Calu3 (cell line): ENCODE measurements around the gene PLA2G2D. TPM values are rescaled to one million over a fixed set of nuclear protein-coding genes. Genes with fewer than 3 reads are reported as not detected.

ENCODE experiments used
- BruUV-seq: library from RNA; stranded (reverse); fragments of 400-500 nt; replicated peaks from 2 replicates; lab custom pipeline; 2021; lab: Mats Ljungman, UMichigan
- CTCF ChIA-PET: fragments of 300-600 bp; sonication (Branson Sonifier 250); formaldehyde crosslinking; loops from one replicate; lab custom pipeline; 2022; ENCODE audit warnings: antibody characterized with exemption; lab: Charles Lee
- DNase-seq: peaks from one replicate; pipeline ENCODE4 v3.0.0; 2022
- H3K27ac Mint-ChIP-seq: one replicate; pipeline ENCODE4 v1.8.0; 2022; ENCODE audit warnings: mixed read lengths; ENCODE audit not compliant: unreplicated experiment
- H3K27me3 Mint-ChIP-seq: one replicate; pipeline ENCODE4 v1.8.0; 2022; ENCODE audit warnings: mixed read lengths; ENCODE audit not compliant: unreplicated experiment
- H3K36me3 Mint-ChIP-seq: one replicate; pipeline ENCODE4 v1.8.0; 2022; ENCODE audit warnings: mild to moderate bottlenecking, moderate library complexity, mixed read lengths; ENCODE audit not compliant: insufficient read depth, unreplicated experiment
- H3K4me1 Mint-ChIP-seq: one replicate; pipeline ENCODE4 v1.8.0; 2022; ENCODE audit warnings: mild to moderate bottlenecking, low read depth, mixed read lengths; ENCODE audit not compliant: unreplicated experiment
- H3K4me3 Mint-ChIP-seq: one replicate; pipeline ENCODE4 v1.8.0; 2022; ENCODE audit warnings: mild to moderate bottlenecking, low read depth, moderate library complexity, mixed read lengths; ENCODE audit not compliant: unreplicated experiment
- H3K9me3 Mint-ChIP-seq: one replicate; pipeline ENCODE4 v1.8.0; 2022; ENCODE audit warnings: low read depth, mixed read lengths; ENCODE audit not compliant: unreplicated experiment
- intact Hi-C: fragments of 100-400 bp; cut with micrococcal nuclease; formaldehyde crosslinking; loops from one replicate; pipeline ENCODE4 v1.10.0; 2022; ENCODE audit not compliant: unreplicated experiment
- total RNA-seq: library from RNA; stranded (reverse); gene quantifications from 2 replicates; pipeline ENCODE4 v1.2.3, GENCODE V29; 2022
- TF ChIP-seq, protein P1 (sequence below): fragments of 200-600 bp; IDR thresholded peaks from one replicate; pipeline ENCODE4 v1.8.0; 2022; ENCODE audit warnings: antibody characterized with exemption; ENCODE audit not compliant: unreplicated experiment

Gene PLA2G2D
- total RNA-seq, 1 experiment from 2014 or later: not detected

DNA sequence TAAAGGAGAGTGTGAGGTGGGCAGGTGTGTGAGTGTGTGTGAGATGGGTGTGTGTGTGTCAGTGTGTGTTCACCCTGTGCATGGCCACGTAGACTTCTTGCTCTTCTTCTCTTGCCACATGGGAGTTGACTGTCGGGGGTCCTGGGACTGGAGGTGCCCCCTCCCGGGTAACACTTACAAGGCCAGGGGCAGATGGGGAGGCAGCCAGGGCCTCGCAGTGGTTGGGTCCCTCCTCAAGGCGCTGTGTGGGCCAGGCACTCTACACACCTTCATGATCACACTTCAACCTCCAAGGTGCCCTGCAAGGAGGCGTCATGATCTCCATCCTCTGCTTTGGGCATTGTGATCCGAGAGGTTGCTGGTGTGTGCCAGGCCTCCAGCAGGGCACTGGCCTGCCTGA is 22.1 kb upstream of the PLA2G2D start:
- intact Hi-C loops: no loop called here
- TF ChIP-seq, protein P1, sequence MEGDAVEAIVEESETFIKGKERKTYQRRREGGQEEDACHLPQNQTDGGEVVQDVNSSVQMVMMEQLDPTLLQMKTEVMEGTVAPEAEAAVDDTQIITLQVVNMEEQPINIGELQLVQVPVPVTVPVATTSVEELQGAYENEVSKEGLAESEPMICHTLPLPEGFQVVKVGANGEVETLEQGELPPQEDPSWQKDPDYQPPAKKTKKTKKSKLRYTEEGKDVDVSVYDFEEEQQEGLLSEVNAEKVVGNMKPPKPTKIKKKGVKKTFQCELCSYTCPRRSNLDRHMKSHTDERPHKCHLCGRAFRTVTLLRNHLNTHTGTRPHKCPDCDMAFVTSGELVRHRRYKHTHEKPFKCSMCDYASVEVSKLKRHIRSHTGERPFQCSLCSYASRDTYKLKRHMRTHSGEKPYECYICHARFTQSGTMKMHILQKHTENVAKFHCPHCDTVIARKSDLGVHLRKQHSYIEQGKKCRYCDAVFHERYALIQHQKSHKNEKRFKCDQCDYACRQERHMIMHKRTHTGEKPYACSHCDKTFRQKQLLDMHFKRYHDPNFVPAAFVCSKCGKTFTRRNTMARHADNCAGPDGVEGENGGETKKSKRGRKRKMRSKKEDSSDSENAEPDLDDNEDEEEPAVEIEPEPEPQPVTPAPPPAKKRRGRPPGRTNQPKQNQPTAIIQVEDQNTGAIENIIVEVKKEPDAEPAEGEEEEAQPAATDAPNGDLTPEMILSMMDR: no peak
- CTCF ChIA-PET: no interaction called here

DNA sequence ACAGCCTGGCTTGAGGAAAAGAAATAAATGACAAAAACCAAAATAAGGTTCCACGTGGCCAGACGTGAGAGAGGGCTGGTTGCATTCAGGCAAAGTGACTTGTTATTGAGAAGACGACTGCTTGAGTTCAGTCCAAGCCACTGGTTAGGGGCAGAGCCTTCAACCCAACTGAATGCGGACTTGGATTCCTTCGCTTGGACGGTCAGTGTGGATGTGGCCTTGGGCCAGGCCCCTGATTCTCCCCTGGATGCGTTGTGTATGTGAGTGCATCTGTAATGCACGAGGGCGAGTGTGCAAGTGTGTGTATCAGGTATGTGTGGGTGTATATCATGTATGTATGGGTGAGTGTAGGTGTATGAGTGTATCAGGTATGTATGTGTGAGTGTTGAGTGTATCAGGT is 21.7 kb upstream of the PLA2G2D start:
- BruUV-seq: no TSS peak
- Mint-ChIP-seq H3K27me3 (no peaks in the 10 kb centered on the region), H3K9me3 (no peaks in the 10 kb centered on the region), H3K27ac (no peak overlapping the region), H3K4me1 (peaks cover 22% of the 10 kb centered on the region), H3K36me3 (peaks cover 7% of the 10 kb centered on the region), H3K4me3 (no peak overlapping the region)
- CTCF ChIA-PET: no interaction called here
- no peak for DNase-seq
- intact Hi-C loops: no loop called here
- TF ChIP-seq, protein P1: no peak

More for the DNA sequence above, 22.1 kb upstream of the PLA2G2D start:
- no peak for DNase-seq
- Mint-ChIP-seq H3K27ac (no peak overlapping the region), H3K36me3 (peaks cover 7% of the 10 kb centered on the region), H3K4me3 (no peak overlapping the region), H3K4me1 (peaks cover 22% of the 10 kb centered on the region), H3K9me3 (no peaks in the 10 kb centered on the region), H3K27me3 (no peaks in the 10 kb centered on the region)
- no TSS peak for BruUV-seq

DNA sequence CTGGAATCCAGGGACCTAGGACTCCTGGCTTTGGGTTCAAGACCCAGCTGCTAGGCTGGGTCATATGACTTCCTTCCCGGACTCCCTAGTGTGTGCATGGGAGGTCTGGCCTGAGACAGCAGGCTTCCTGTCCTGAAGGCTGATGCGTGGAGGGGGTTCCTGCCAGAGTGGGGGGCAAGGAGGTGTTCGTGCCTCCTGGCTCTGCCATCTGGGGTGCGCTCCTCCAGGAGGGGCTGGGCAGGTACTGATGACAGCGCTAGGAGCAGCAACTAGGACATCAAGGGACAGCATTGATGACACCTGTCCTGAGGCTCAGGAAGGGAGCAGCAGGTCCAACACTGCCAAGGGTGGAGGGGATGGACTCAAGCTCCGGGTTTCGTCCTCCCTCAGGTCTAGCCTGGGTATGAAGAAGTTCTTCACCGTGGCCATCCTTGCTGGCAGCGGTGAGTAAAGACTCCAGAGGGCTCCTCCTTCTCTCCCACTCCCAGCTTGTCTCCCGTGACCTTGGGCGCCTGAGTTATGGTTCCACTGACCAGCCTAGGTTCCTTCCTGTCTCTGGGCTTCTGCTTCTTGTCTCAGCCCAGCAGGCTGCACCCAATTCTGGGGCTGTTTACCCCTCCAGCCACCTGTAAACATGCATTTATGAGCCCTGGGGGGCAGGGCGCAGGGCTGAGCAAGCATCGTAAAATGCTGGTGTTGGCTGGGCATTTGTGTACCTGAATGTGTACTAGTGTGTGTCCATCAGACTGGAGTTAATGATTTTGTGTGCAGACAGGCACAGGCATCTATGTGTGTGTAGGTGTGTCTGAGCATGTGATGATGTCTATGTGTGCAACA is 20.7 kb upstream of the PLA2G2D start:
- DNase-seq: no peak
- Mint-ChIP-seq H3K36me3 (peaks cover 7% of the 10 kb centered on the region), H3K27me3 (no peaks in the 10 kb centered on the region), H3K27ac (no peak overlapping the region), H3K4me1 (peaks cover 22% of the 10 kb centered on the region), H3K4me3 (no peak overlapping the region), H3K9me3 (no peaks in the 10 kb centered on the region)
- no TSS peak for BruUV-seq
- CTCF ChIA-PET: no interaction called here
- TF ChIP-seq, protein P1: no peak
- intact Hi-C loops: no loop called here

DNA sequence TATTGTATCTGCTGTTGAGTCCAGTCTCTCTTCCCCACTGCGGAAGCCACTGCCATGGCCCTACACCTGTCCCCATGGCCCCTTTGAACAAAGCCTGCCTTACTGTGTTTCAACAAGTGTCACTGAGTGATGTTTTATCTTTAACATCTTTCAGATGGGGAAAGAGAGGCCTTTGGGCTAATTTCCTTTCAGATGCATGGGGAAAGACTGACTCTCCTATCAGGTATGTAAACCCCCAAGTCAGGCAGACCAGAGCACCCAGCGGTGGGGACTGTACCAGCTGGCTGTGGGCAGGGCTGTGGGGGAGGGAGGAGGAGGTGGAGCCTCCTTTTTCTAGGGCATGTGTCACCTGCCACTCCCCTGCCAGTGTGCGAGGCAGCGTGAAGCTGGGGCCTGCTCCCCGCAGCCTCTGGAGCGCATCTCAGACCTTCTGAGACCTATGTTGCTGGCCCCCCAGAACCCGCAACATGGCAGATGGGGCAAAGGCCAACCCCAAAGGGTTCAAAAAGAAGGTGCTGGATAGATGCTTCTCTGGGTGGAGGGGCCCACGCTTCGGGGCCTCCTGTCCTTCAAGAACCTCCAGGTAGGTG is 19.7 kb upstream of the PLA2G2D start, which contains the start of gene PLA2G2F:
Gene PLA2G2F (plus strand): TSS at position 363 of the 590 bp plus-strand sequence. CDS start 105 bp downstream, at position 468.
- intact Hi-C loops: no loop called here
- no peak within 1 kb of the TSS for H3K27ac Mint-ChIP-seq
- no peak within 1 kb of the TSS for H3K4me3 Mint-ChIP-seq
- CTCF ChIA-PET: no interaction called here
- no peak for DNase-seq
- peaks cover 7% of the 10 kb centered on the region for H3K36me3 Mint-ChIP-seq
- TF ChIP-seq, protein P1: no peak
- H3K27me3 Mint-ChIP-seq: no peaks in the 10 kb centered on the region
- no peaks in the 10 kb centered on the region for H3K9me3 Mint-ChIP-seq
- no TSS peak for BruUV-seq
- H3K4me1 Mint-ChIP-seq: peaks cover 22% of the 10 kb centered on the region
